Measurements from ENCODE around the gene ZNF487.

GRCh38 chr10:43444323-43444722 is 7.4 kb downstream of the ZNF487 start:
- TF ChIP-seq, protein P1, sequence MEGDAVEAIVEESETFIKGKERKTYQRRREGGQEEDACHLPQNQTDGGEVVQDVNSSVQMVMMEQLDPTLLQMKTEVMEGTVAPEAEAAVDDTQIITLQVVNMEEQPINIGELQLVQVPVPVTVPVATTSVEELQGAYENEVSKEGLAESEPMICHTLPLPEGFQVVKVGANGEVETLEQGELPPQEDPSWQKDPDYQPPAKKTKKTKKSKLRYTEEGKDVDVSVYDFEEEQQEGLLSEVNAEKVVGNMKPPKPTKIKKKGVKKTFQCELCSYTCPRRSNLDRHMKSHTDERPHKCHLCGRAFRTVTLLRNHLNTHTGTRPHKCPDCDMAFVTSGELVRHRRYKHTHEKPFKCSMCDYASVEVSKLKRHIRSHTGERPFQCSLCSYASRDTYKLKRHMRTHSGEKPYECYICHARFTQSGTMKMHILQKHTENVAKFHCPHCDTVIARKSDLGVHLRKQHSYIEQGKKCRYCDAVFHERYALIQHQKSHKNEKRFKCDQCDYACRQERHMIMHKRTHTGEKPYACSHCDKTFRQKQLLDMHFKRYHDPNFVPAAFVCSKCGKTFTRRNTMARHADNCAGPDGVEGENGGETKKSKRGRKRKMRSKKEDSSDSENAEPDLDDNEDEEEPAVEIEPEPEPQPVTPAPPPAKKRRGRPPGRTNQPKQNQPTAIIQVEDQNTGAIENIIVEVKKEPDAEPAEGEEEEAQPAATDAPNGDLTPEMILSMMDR (IDR thresholded peaks at IDR 0.05; ENCODE audit: poor library complexity, severe bottlenecking): no peak
- TF ChIP-seq, protein P2, sequence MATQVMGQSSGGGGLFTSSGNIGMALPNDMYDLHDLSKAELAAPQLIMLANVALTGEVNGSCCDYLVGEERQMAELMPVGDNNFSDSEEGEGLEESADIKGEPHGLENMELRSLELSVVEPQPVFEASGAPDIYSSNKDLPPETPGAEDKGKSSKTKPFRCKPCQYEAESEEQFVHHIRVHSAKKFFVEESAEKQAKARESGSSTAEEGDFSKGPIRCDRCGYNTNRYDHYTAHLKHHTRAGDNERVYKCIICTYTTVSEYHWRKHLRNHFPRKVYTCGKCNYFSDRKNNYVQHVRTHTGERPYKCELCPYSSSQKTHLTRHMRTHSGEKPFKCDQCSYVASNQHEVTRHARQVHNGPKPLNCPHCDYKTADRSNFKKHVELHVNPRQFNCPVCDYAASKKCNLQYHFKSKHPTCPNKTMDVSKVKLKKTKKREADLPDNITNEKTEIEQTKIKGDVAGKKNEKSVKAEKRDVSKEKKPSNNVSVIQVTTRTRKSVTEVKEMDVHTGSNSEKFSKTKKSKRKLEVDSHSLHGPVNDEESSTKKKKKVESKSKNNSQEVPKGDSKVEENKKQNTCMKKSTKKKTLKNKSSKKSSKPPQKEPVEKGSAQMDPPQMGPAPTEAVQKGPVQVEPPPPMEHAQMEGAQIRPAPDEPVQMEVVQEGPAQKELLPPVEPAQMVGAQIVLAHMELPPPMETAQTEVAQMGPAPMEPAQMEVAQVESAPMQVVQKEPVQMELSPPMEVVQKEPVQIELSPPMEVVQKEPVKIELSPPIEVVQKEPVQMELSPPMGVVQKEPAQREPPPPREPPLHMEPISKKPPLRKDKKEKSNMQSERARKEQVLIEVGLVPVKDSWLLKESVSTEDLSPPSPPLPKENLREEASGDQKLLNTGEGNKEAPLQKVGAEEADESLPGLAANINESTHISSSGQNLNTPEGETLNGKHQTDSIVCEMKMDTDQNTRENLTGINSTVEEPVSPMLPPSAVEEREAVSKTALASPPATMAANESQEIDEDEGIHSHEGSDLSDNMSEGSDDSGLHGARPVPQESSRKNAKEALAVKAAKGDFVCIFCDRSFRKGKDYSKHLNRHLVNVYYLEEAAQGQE (IDR thresholded peaks at IDR 0.05; ENCODE audit: borderline replicate concordance): no peak
- TF ChIP-seq EZH2 (IDR thresholded peaks at IDR 0.05; ENCODE audit: borderline replicate concordance, insufficient read depth, low read length, poor library complexity, severe bottlenecking): no peak
- TF ChIP-seq POLR2AphosphoS5 (IDR thresholded peaks at IDR 0.05): no peak
- no peak for TF ChIP-seq TAF1 (IDR thresholded peaks at IDR 0.05; ENCODE audit: low read depth)
- no peak for TF ChIP-seq MXI1 (conservative IDR thresholded peaks at IDR 0.05; ENCODE audit: poor library complexity, severe bottlenecking)
- no peak for TF ChIP-seq RAD21 (conservative IDR thresholded peaks at IDR 0.05)
- TF ChIP-seq EP300 (conservative IDR thresholded peaks at IDR 0.05; ENCODE audit: poor library complexity, severe bottlenecking): no peak

Data from neural cell (in vitro differentiated cells).